ENCODE results near the gene CARNS1. TPM values are rescaled to one million over a fixed set of nuclear protein-coding genes. Genes with fewer than 3 reads are reported as not detected.

The CARNS1 gene
- total and polyA plus RNA-seq, 10 of the 15 experiments (the other 5 are each of a cell fraction or from before 2014, with no cell fraction given) = 0.02 to 0.14 (median 0.10) TPM; not detected in 3

DNA sequence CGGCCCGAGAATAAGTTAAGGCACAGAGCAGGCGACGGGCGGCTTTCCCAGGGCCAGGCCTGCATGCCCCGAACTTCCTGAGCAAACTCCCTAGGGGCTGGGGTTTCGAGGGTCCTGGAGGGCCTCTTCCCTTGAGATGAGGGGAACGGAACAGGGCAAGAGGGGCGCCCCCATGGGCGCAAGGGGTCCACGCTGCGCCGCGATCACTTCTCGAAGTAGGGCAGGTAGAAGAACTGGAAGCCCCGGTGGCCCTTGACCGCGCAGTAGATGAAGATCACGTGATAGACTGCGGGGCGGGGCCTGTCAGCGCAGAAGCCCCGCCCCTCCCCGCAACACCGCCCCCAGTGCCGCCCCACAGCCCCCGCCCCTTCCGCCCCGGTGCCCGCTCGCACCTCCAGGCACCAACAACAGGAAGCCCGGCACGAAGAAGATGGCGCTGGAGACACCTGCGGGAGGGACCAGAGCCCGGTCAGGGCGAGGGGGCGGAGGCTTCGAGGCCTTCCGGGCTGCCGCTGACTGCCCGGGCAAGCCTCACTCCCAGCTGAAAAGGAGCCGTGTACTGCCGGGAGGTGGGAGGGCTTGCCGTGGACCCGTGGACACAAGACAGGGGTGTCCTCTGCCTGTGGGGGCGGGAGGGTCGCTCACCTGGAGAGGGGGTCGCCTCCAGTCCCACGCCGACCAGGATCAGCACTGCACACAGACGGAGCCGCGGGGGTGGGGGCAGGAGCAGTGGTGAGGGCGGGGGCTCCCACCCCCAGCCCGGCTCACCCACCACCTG lies 49.1 kb downstream of the CARNS1 start (continued):
- TF ChIP-seq, protein P1, sequence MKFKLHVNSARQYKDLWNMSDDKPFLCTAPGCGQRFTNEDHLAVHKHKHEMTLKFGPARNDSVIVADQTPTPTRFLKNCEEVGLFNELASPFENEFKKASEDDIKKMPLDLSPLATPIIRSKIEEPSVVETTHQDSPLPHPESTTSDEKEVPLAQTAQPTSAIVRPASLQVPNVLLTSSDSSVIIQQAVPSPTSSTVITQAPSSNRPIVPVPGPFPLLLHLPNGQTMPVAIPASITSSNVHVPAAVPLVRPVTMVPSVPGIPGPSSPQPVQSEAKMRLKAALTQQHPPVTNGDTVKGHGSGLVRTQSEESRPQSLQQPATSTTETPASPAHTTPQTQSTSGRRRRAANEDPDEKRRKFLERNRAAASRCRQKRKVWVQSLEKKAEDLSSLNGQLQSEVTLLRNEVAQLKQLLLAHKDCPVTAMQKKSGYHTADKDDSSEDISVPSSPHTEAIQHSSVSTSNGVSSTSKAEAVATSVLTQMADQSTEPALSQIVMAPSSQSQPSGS (IDR thresholded peaks at IDR 0.05; ENCODE audit: low read length) = no peak
- TF ChIP-seq, protein P2, sequence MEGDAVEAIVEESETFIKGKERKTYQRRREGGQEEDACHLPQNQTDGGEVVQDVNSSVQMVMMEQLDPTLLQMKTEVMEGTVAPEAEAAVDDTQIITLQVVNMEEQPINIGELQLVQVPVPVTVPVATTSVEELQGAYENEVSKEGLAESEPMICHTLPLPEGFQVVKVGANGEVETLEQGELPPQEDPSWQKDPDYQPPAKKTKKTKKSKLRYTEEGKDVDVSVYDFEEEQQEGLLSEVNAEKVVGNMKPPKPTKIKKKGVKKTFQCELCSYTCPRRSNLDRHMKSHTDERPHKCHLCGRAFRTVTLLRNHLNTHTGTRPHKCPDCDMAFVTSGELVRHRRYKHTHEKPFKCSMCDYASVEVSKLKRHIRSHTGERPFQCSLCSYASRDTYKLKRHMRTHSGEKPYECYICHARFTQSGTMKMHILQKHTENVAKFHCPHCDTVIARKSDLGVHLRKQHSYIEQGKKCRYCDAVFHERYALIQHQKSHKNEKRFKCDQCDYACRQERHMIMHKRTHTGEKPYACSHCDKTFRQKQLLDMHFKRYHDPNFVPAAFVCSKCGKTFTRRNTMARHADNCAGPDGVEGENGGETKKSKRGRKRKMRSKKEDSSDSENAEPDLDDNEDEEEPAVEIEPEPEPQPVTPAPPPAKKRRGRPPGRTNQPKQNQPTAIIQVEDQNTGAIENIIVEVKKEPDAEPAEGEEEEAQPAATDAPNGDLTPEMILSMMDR (IDR thresholded peaks at IDR 0.05 in 2 of 3, conservative IDR thresholded peaks at IDR 0.05 in 1 of 3; ENCODE audit: control insufficient read depth in 2 of 3, extremely low read depth in 1 of 3, insufficient read depth in 1 of 3, low read depth in 3 of 3, low read length in 3 of 3) = no peak
- TF ChIP-seq GABPA (IDR thresholded peaks at IDR 0.05; ENCODE audit: low read depth) (no peak), SUPT20H (IDR thresholded peaks at IDR 0.05; ENCODE audit: borderline replicate concordance, control insufficient read depth, low read depth, low read length) (no peak), NFYB (IDR thresholded peaks at IDR 0.05; ENCODE audit: insufficient read depth, low read depth, low read length) (no peak), NFYA (IDR thresholded peaks at IDR 0.05; ENCODE audit: borderline replicate concordance, low read depth, low read length) (no peak), GATAD2B (conservative IDR thresholded peaks at IDR 0.05; ENCODE audit: low read depth) (0 out of 2 replicates have a peak, but pooled peaks have one; percentile 29), KAT2A (conservative IDR thresholded peaks at IDR 0.05; ENCODE audit: control insufficient read depth, low read depth, low read length) (no peak), SMAD1 (IDR thresholded peaks at IDR 0.05; ENCODE audit: low read depth, partially characterized antibody) (no peak), CEBPB (IDR thresholded peaks at IDR 0.05; ENCODE audit: borderline replicate concordance in 1 of 2, low read depth in 2 of 2, low read length in 2 of 2) (no peak), MYB (IDR thresholded peaks at IDR 0.05; ENCODE audit: borderline replicate concordance, low read depth, low read length) (no peak), RAD51 (IDR thresholded peaks at IDR 0.05) (peak; percentile 96)
- TF ChIP-seq, protein P3, sequence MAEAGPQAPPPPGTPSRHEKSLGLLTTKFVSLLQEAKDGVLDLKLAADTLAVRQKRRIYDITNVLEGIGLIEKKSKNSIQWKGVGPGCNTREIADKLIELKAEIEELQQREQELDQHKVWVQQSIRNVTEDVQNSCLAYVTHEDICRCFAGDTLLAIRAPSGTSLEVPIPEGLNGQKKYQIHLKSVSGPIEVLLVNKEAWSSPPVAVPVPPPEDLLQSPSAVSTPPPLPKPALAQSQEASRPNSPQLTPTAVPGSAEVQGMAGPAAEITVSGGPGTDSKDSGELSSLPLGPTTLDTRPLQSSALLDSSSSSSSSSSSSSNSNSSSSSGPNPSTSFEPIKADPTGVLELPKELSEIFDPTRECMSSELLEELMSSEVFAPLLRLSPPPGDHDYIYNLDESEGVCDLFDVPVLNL (IDR thresholded peaks at IDR 0.05; ENCODE audit: low read depth, low read length) = no peak
- TF ChIP-seq, protein P4, sequence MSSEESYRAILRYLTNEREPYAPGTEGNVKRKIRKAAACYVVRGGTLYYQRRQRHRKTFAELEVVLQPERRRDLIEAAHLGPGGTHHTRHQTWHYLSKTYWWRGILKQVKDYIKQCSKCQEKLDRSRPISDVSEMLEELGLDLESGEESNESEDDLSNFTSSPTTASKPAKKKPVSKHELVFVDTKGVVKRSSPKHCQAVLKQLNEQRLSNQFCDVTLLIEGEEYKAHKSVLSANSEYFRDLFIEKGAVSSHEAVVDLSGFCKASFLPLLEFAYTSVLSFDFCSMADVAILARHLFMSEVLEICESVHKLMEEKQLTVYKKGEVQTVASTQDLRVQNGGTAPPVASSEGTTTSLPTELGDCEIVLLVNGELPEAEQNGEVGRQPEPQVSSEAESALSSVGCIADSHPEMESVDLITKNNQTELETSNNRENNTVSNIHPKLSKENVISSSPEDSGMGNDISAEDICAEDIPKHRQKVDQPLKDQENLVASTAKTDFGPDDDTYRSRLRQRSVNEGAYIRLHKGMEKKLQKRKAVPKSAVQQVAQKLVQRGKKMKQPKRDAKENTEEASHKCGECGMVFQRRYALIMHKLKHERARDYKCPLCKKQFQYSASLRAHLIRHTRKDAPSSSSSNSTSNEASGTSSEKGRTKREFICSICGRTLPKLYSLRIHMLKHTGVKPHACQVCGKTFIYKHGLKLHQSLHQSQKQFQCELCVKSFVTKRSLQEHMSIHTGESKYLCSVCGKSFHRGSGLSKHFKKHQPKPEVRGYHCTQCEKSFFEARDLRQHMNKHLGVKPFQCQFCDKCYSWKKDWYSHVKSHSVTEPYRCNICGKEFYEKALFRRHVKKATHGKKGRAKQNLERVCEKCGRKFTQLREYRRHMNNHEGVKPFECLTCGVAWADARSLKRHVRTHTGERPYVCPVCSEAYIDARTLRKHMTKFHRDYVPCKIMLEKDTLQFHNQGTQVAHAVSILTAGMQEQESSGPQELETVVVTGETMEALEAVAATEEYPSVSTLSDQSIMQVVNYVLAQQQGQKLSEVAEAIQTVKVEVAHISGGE (CRISPR knock-in tag; IDR thresholded peaks at IDR 0.05) = no peak
- TF ChIP-seq, protein P5, sequence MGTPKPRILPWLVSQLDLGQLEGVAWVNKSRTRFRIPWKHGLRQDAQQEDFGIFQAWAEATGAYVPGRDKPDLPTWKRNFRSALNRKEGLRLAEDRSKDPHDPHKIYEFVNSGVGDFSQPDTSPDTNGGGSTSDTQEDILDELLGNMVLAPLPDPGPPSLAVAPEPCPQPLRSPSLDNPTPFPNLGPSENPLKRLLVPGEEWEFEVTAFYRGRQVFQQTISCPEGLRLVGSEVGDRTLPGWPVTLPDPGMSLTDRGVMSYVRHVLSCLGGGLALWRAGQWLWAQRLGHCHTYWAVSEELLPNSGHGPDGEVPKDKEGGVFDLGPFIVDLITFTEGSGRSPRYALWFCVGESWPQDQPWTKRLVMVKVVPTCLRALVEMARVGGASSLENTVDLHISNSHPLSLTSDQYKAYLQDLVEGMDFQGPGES (IDR thresholded peaks at IDR 0.05) = no peak
- TF ChIP-seq, protein P6, sequence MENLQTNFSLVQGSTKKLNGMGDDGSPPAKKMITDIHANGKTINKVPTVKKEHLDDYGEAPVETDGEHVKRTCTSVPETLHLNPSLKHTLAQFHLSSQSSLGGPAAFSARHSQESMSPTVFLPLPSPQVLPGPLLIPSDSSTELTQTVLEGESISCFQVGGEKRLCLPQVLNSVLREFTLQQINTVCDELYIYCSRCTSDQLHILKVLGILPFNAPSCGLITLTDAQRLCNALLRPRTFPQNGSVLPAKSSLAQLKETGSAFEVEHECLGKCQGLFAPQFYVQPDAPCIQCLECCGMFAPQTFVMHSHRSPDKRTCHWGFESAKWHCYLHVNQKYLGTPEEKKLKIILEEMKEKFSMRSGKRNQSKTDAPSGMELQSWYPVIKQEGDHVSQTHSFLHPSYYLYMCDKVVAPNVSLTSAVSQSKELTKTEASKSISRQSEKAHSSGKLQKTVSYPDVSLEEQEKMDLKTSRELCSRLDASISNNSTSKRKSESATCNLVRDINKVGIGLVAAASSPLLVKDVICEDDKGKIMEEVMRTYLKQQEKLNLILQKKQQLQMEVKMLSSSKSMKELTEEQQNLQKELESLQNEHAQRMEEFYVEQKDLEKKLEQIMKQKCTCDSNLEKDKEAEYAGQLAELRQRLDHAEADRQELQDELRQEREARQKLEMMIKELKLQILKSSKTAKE (IDR thresholded peaks at IDR 0.05; ENCODE audit: low read depth, poor library complexity, severe bottlenecking) = no peak
